Measurements from ENCODE around the gene PCSK6.

DNA sequence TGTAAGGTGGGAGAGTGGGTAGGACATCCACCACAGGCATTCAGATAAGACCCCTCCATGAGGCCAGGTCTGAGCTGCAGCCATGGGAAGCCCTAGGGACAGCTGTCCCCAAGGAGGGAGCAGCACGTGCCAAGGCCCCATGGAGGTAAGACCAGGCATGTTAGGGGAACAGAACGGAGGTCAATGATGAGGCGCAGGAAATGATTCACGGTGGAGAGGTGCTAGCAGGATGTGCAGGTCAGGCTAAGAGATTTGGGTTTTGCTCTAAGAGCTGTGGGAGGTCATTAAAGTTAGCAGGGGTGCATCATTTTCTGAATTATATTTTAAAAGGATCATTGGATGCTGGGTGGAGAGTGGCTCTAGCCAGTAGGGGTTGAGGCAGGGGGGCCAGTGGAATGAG, 128.1 kb downstream of the PCSK6 start:
- TF ChIP-seq EZH2phosphoT487 (conservative IDR thresholded peaks at IDR 0.05; ENCODE audit: low read length) (no peak), CTCF (IDR thresholded peaks at IDR 0.05; ENCODE audit: insufficient read depth, low read length, poor library complexity, severe bottlenecking) (no peak)
